Panc1 (cell line): ENCODE data around the gene DOCK3.

ENCODE experiments used
- CTCF ChIP-seq: fragments of 450-650 bp; IDR thresholded peaks from 2 replicates; pipeline ENCODE4 v1.5.1; 2017; ENCODE audit warnings: mild to moderate bottlenecking
- POLR2AphosphoS5 ChIP-seq: IDR thresholded peaks from 2 replicates; pipeline ENCODE4 v1.6.1; 2012; ENCODE audit warnings: mild to moderate bottlenecking, low read depth, low read length, moderate library complexity
- SIN3A ChIP-seq: IDR thresholded peaks from 2 replicates; pipeline ENCODE4 v1.6.1; 2012; ENCODE audit warnings: low read depth, mild to moderate bottlenecking, low read length, moderate library complexity, borderline replicate concordance; ENCODE audit not compliant: insufficient read depth
- TCF7L2 ChIP-seq: IDR thresholded peaks from 2 replicates; pipeline ENCODE4 v1.6.1; 2011; ENCODE audit warnings: mild to moderate bottlenecking, low read depth, low read length, inconsistent platforms
- TF ChIP-seq, protein P1 (sequence below), 2 experiments: IDR thresholded peaks; 2 replicates each; pipeline ENCODE4 v1.6.1; 2011 to 2012; ENCODE audit warnings: low read depth in 2 of 2, control low read depth in 1 of 2, low read length in 1 of 2, mild to moderate bottlenecking in 1 of 2, moderate library complexity in 1 of 2; ENCODE audit not compliant: insufficient read depth in 1 of 2

DNA sequence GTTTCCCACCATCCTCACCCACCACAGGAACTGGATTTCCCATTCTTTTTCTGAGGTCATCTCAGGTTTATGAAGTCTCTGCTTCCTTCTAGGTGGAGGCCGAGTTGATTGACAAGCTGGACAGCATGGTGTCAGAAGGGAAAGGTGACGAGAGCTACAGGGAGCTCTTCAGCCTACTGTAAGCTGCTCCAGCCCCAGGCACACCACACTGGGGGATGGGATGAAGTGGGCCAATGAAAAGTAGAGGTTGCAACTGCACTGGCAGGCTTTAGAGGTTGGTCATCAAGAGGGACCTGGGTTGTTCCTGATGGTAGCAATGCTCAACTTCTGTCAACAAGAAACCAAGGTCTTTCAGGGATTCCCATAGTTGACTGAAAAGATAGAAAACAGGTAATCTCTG, 655.3 kb downstream of the DOCK3 start:
- no peak for TF ChIP-seq CTCF
- TF ChIP-seq, protein P1, sequence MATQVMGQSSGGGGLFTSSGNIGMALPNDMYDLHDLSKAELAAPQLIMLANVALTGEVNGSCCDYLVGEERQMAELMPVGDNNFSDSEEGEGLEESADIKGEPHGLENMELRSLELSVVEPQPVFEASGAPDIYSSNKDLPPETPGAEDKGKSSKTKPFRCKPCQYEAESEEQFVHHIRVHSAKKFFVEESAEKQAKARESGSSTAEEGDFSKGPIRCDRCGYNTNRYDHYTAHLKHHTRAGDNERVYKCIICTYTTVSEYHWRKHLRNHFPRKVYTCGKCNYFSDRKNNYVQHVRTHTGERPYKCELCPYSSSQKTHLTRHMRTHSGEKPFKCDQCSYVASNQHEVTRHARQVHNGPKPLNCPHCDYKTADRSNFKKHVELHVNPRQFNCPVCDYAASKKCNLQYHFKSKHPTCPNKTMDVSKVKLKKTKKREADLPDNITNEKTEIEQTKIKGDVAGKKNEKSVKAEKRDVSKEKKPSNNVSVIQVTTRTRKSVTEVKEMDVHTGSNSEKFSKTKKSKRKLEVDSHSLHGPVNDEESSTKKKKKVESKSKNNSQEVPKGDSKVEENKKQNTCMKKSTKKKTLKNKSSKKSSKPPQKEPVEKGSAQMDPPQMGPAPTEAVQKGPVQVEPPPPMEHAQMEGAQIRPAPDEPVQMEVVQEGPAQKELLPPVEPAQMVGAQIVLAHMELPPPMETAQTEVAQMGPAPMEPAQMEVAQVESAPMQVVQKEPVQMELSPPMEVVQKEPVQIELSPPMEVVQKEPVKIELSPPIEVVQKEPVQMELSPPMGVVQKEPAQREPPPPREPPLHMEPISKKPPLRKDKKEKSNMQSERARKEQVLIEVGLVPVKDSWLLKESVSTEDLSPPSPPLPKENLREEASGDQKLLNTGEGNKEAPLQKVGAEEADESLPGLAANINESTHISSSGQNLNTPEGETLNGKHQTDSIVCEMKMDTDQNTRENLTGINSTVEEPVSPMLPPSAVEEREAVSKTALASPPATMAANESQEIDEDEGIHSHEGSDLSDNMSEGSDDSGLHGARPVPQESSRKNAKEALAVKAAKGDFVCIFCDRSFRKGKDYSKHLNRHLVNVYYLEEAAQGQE (IDR thresholded peaks at IDR 0.05; ENCODE audit: insufficient read depth in 1 of 2, low read depth in 2 of 2, low read length in 1 of 2): no peak
- no peak for TF ChIP-seq SIN3A
- no peak for TF ChIP-seq TCF7L2
- TF ChIP-seq POLR2AphosphoS5: no peak
